Stomach (tissue), 9 donors: ENCODE results near the gene PCSK4. TPM values are rescaled to one million over a fixed set of nuclear protein-coding genes. Genes with fewer than 3 reads are reported as not detected.

Source experiments
- DNase-seq, 2 donors: peaks; one replicate each; pipeline versions ENCODE4 v3.0.0 to v3.0.0-alpha.2; 2013 to 2019
- H3K27ac ChIP-seq, 5 donors: fragments of 200-600 bp in 4 of 5; sonication (generic) in 4 of 5; one replicate each; pipeline ENCODE4 v1.5.1; 2013 to 2019; ENCODE audit warnings: mild to moderate bottlenecking in 1 of 5, moderate library complexity in 1 of 5
- H3K27me3 ChIP-seq, 3 donors: fragments of 200-600 bp; sonication (generic); one replicate each; pipeline ENCODE4 v1.5.1; 2017 to 2019; ENCODE audit warnings: mixed run types in 1 of 3
- H3K36me3 ChIP-seq, 4 donors: fragments of 200-600 bp; sonication (generic); 1 replicate in 3 of 4; 2 replicates in 1 of 4; pipeline ENCODE4 v1.5.1; 2016 to 2019
- H3K4me1 ChIP-seq, 4 donors: fragments of 200-600 bp; sonication (generic); one replicate each; pipeline ENCODE4 v1.5.1; 2016 to 2019
- H3K4me3 ChIP-seq, 4 donors: fragments of 200-600 bp; sonication (generic) in 3 of 4; one replicate each; pipeline ENCODE4 v1.5.1; 2016 to 2019; ENCODE audit warnings: mild to moderate bottlenecking in 1 of 4
- H3K9me3 ChIP-seq, 4 donors: fragments of 200-600 bp; sonication (generic); one replicate each; pipeline ENCODE4 v1.5.1; 2016 to 2019
- EP300 ChIP-seq: sonication (generic); formaldehyde crosslinking; IDR thresholded peaks from one replicate; pipeline ENCODE4 v1.6.1; 2017; ENCODE audit warnings: antibody characterized with exemption
- POLR2A ChIP-seq, 4 donors: fragments of 450-650 bp; IDR thresholded peaks; one replicate each; pipeline ENCODE4 v1.6.1; 2016; ENCODE audit warnings: antibody characterized with exemption in 4 of 4, control low read depth in 2 of 4, mild to moderate bottlenecking in 1 of 4, moderate library complexity in 1 of 4
- POLR2AphosphoS5 ChIP-seq, 3 donors: sonication (generic); formaldehyde crosslinking; IDR thresholded peaks; one replicate each; pipeline ENCODE4 v1.6.1; 2016; ENCODE audit warnings: antibody characterized with exemption in 3 of 3
- WGBS, 5 donors: extraction: QIAGEN DNeasy Blood & Tissue Kit in 3 of 5; methylation state at CpG; one replicate each; pipeline versions ENCODE4 v1.1.5 to v1.1.7; 2013 to 2018; 5-methylcytosine and 5-hydroxymethylcytosine counted together
- intact Hi-C: fragments of 100-400 bp; cut with DNase I; formaldehyde crosslinking; loops from one replicate; pipeline ENCODE4 v1.15.1; 2023; ENCODE audit warnings: low total_unique reads
- polyA plus RNA-seq, 3 donors: library from polyadenylated mRNA; stranded (reverse); fragments of 200-250 nt; gene quantifications; one replicate each; pipeline ENCODE4 v1.2.3, GENCODE V29; 2013
- total RNA-seq, 5 donors: library from RNA; depleted of rRNA; stranded (reverse); fragments of >200 nt; gene quantifications; one replicate each; pipeline versions ENCODE4 v1.1.0 to v1.2.3, GENCODE V29; 2014 to 2016
- TF ChIP-seq, protein P1 (sequence below), 7 experiments: fragments of 450-650 bp in 4 of 7; fragments of 200-600 bp in 3 of 7; sonication (generic) in 3 of 7; IDR thresholded peaks; one replicate each; pipeline ENCODE4 v1.5.1; 2016 to 2019; ENCODE audit warnings: antibody characterized with exemption in 7 of 7, control low read depth in 2 of 7, mild to moderate bottlenecking in 1 of 7
- donor health status: healthy with polysubstance abuse.
- donor health status: Bipolar disorder and iron deficiency.
- donor health status: healthy.

PCSK4 gene
- total and polyA plus RNA-seq, 8 donors: 1.7 to 26.8 (median 4.1) TPM; not detected in 2

DNA sequence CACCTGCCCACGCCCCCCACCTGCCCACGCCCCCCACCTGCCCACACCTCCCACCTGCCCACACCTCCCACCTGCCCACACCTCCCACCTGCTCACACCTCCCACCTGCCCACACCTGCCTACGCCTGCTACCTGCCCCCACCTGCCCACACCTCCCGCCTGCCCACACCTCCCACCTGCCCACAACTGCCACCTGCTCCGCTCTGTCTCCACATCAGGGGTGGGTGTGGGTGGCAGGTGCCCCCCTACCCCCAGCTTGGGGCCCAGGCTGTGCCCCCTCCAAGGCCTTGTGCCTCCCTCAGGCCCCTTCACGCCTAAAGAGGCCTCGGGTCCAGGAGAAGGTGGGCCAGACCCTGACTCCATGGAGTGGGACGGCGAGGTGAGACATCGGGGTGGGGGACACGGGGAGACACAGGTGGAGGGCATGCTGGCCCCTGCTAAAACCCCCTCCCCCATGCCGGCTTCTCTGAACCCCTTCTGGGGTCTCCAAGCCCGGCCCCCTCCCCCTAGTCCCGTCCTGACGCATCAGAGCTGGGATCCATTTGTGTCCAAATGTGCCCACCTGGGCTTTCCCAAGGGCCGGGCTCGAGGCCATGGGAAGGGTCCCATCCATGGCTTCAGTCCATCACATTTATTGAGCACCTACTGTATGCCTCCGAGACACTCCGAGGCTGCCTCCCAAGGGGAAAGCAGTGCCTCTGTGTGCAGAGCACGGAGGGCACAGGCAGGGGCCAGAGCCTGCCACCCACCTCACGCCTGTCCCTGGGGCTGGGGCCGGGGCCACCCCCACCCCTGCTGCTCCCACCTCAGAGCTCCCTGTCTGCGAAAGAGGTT, 38.7 kb upstream of the PCSK4 start:
- Histone ChIP-seq H3K4me1 (peaks cover 0 to 12% (median 6%) of the 10 kb centered on the region in 4 donors), H3K27ac (no peak overlapping the region), H3K9me3 (no peaks in the 10 kb centered on the region), H3K36me3 (no peaks in the 10 kb centered on the region), H3K4me3 (no peak overlapping the region), H3K27me3 (peaks cover 7 to 97% (median 58%) of the 10 kb centered on the region in 3 donors)
- intact Hi-C loops: no loop called here
- 77 to 81% (median 79%) methylated on average over 20 to 21 of the region's 23 CpGs for WGBS, 5 donors
- no peak for TF ChIP-seq POLR2AphosphoS5 (IDR thresholded peaks at IDR 0.05)
- no peak for TF ChIP-seq EP300
- no peak for TF ChIP-seq POLR2A (IDR thresholded peaks at IDR 0.05)
- TF ChIP-seq, protein P1, sequence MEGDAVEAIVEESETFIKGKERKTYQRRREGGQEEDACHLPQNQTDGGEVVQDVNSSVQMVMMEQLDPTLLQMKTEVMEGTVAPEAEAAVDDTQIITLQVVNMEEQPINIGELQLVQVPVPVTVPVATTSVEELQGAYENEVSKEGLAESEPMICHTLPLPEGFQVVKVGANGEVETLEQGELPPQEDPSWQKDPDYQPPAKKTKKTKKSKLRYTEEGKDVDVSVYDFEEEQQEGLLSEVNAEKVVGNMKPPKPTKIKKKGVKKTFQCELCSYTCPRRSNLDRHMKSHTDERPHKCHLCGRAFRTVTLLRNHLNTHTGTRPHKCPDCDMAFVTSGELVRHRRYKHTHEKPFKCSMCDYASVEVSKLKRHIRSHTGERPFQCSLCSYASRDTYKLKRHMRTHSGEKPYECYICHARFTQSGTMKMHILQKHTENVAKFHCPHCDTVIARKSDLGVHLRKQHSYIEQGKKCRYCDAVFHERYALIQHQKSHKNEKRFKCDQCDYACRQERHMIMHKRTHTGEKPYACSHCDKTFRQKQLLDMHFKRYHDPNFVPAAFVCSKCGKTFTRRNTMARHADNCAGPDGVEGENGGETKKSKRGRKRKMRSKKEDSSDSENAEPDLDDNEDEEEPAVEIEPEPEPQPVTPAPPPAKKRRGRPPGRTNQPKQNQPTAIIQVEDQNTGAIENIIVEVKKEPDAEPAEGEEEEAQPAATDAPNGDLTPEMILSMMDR (IDR thresholded peaks at IDR 0.05): no peak
- no peak for DNase-seq

DNA sequence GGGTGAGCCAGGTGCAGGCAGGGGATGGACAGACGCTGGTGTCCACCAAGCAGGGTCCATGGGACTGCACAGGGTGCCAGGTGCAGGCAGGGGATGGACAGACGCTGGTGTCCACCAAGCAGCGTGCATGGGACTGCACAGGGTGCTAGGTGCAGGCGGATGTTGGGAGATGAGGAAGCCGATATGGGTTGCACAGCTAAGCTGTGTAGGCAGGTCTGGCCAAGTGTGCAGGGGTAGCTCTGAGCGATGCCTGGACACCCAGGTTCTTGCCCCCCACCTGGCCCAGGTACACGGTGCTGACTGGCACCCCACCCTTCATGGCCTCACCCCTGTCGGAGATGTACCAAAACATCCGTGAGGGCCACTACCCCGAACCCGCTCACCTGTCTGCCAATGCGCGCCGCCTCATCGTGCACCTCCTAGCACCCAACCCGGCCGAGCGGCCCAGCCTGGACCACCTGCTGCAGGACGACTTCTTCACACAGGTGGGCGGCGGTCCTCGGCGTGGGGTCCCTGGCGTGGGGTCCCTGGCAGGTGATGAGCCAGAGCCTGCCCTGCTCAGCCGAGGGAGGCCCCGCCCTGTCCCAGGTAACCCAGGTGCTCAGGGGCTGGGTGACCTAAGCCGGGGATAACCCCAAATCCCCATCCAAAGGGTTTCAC, 37.6 kb upstream of the PCSK4 start:
- intact Hi-C loops: no loop called here
- Histone ChIP-seq H3K27me3 (peaks cover 7 to 97% (median 68%) of the 10 kb centered on the region in 3 donors), H3K36me3 (no peaks in the 10 kb centered on the region), H3K4me1 (peaks cover 0 to 15% (median 10%) of the 10 kb centered on the region in 4 donors), H3K4me3 (no peak overlapping the region), H3K27ac (no peak overlapping the region), H3K9me3 (no peaks in the 10 kb centered on the region)
- WGBS, 5 donors: 65 to 77% (median 72%) methylated on average over 17 to 27 of the region's 27 CpGs
- no peak for DNase-seq
- TF ChIP-seq, protein P1 (IDR thresholded peaks at IDR 0.05): no peak
- TF ChIP-seq POLR2AphosphoS5 (IDR thresholded peaks at IDR 0.05): no peak
- TF ChIP-seq POLR2A (IDR thresholded peaks at IDR 0.05): no peak
- TF ChIP-seq EP300: no peak

DNA sequence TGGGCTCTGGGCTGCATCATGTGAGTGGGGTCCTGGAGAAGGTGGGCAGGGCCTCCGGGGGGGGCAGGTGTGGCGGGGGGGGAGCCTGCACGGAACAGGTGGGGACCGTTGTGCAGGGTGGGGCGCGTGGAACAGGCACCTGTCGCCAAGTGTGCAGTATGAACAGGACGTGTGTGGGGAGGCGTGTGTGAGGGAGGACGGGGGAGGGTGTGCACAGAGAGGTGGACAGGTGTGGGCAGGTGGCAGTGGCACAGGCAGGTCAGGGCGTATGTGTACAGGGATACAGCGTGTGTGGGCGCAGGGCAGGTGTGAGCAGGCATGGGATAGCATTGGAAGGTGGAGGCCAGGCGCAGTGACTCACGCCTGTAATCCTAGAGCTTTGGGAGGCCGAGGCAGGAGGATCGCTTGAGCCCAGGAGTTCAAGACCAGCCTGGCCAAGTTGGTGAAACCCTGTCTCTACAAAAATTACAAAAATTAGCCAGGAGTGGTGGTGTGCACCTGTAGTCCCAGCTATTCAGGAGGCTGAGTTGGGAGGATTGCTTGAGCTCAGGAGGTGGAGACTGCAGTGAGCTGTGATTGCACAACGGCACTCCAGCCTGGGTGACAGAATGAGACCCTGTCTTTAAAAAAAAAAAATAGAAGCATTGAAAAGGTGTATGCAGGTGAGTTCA, 37.0 kb upstream of the PCSK4 start:
- no peak overlapping the region for H3K4me3 ChIP-seq
- H3K36me3 ChIP-seq: no peaks in the 10 kb centered on the region
- peaks cover 7 to 96% (median 69%) of the 10 kb centered on the region in 3 donors for H3K27me3 ChIP-seq
- peaks cover 0 to 15% (median 10%) of the 10 kb centered on the region in 4 donors for H3K4me1 ChIP-seq
- intact Hi-C loops: no loop called here
- TF ChIP-seq POLR2A (IDR thresholded peaks at IDR 0.05): no peak
- no peak for TF ChIP-seq EP300
- TF ChIP-seq, protein P1 (IDR thresholded peaks at IDR 0.05): no peak
- no peak for TF ChIP-seq POLR2AphosphoS5 (IDR thresholded peaks at IDR 0.05)
- no peaks in the 10 kb centered on the region for H3K9me3 ChIP-seq
- no peak for DNase-seq
- H3K27ac ChIP-seq: no peak overlapping the region
- WGBS, 5 donors: 62 to 70% (median 68%) methylated on average over 18 of the region's 18 CpGs

DNA sequence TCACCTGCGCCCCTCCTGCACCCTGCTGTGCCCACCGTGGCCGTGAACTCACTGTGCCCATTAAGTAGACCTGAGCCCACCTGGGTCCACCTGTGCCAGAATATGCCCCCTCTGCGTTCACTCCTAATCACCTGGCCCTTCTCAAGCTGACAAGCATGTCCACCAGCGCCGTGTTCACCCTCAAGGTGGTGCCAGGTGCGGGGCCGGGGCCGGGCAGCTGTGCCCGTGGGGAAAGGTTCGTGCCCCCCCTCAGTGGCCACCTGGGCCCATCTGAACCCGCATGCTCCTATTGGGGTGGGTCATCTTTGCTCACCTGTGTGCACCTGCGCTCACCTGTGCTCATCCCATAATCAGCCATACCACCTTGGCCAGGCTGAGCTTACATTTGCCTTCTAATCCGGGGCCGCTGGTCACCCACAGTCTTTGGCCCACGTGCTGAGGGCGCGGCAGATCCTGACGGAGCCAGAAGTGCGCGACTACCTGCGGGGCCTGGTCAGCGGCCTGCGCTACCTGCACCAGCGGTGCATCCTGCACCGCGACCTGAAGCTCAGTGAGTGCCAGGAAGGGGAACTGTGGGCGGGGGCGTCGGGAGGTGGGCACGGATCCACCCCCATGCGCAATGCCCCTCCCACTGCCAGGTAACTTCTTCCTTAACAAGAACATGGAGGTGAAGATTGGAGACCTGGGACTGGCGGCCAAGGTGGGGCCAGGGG, 36.1 kb upstream of the PCSK4 start:
- H3K27me3 ChIP-seq: peaks cover 7 to 96% (median 62%) of the 10 kb centered on the region in 3 donors
- no peak overlapping the region for H3K4me3 ChIP-seq
- H3K27ac ChIP-seq: no peak overlapping the region
- TF ChIP-seq POLR2A (IDR thresholded peaks at IDR 0.05): no peak
- TF ChIP-seq, protein P1 (IDR thresholded peaks at IDR 0.05): no peak
- TF ChIP-seq POLR2AphosphoS5 (IDR thresholded peaks at IDR 0.05): no peak
- TF ChIP-seq EP300: no peak
- intact Hi-C loops: no loop called here
- no peak for DNase-seq
- no peaks in the 10 kb centered on the region for H3K9me3 ChIP-seq
- WGBS, 5 donors: 70 to 80% (median 76%) methylated on average over 26 to 33 of the region's 33 CpGs
- no peaks in the 10 kb centered on the region for H3K36me3 ChIP-seq
- peaks cover 0 to 15% (median 10%) of the 10 kb centered on the region in 4 donors for H3K4me1 ChIP-seq
